Stimulated activated CD8-positive, alpha-beta memory T cell treated with anti-CD3 and anti-CD28 coated beads, Interleukin-7, amount 100 ng/mL, for 1 hour (primary cell): ENCODE measurements around the gene L3MBTL1.

Source experiments
- DNase-seq, 2 donors: peaks; one replicate each; pipeline ENCODE4 v3.0.0-alpha.2; 2020; ENCODE audit warnings: low read depth in 2 of 2

Gene L3MBTL1

DNA sequence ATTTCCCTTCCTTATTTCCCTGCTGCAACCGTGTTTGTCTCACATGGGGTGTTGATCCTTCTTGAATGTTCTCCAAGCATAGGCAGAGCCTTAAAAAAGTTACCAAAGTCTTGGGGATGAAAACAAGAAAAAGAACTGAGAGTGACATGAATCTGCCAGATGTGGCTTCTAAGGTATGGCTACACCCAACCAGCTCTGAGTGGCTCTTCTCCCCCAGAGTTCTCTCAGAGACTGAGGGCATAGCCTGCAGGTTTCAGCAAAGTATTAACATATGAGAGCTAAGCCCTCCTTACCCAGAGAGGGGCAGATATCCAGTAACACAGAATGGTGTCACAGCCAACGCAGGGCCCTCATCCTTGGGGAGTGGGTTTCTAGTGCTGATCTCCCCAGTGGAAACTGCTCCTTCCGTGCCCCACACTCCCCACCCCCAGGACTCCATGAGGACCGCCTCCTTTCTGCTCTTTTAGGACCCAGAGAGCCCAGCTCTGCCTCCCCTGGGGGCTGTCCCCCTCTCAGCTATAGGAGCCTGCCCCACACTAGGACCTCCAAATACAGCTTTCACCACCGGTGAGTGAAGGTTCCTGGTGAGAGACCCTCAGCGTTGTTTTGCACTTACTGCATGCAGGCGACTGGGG, 28.0 kb downstream of the L3MBTL1 start:
- no peak for DNase-seq

DNA sequence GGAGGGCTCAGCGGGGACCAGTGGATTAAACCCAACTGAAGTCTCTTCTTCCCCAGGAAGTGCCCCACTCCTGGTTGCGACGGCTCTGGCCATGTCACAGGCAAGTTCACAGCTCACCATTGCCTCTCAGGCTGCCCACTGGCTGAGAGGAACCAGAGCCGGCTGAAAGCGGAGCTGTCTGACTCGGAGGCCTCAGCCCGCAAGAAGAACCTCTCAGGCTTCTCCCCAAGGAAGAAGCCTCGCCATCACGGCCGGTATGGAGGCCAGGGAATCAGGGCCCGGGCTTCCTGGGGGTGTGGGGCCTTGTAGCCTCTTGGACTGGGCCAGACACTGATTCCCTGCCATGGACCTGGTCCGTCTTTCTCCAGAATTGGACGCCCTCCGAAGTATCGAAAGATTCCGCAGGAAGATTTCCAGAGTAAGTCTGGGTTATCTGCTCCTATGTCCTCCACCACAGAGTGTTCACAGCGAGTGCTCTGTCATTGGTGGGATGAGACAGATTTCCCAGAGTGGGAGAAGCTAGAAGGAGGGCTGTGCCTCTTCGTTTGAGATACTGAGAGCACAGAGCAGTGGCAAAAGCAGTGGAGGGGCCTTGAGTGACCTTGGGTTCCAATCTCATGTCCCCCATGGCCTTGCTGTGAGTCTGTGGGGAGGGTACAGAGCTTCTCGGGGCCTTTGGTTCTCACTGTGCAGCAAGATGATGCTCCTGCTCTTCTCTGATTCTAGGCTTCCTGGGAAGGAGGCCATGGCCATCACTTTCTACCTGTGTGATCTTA, 28.7 kb downstream of the L3MBTL1 start:
- DNase-seq = no peak

DNA sequence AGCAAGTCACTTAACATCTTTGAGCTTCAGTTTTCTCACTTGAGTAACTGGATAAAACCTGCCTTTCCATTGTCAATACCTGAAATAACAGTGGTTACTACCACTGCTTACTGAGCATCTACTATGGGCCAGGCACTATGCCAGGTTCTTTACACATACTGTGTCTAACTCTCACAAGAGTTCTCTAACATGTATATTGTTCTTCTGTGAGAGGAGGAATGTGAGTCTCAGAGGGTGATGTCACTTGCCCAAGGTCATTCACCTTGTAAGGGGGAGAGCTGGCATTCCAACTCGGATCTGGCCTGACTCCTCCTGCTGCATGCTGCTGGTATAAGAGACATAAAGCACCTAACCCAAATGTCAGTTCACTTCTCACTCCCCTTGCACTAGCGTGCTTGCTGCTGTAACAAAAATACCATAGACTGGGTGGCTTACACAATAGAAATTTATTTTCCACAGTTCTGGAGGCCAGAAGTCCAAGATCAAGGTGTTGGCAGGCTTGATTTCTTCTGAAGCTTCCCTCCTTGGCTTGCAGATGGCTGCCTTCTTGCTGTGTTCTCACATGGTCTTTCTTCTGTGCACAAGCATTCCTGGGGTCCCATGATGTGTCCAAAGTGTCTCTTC, 29.4 kb downstream of the L3MBTL1 start:
- no peak for DNase-seq

DNA sequence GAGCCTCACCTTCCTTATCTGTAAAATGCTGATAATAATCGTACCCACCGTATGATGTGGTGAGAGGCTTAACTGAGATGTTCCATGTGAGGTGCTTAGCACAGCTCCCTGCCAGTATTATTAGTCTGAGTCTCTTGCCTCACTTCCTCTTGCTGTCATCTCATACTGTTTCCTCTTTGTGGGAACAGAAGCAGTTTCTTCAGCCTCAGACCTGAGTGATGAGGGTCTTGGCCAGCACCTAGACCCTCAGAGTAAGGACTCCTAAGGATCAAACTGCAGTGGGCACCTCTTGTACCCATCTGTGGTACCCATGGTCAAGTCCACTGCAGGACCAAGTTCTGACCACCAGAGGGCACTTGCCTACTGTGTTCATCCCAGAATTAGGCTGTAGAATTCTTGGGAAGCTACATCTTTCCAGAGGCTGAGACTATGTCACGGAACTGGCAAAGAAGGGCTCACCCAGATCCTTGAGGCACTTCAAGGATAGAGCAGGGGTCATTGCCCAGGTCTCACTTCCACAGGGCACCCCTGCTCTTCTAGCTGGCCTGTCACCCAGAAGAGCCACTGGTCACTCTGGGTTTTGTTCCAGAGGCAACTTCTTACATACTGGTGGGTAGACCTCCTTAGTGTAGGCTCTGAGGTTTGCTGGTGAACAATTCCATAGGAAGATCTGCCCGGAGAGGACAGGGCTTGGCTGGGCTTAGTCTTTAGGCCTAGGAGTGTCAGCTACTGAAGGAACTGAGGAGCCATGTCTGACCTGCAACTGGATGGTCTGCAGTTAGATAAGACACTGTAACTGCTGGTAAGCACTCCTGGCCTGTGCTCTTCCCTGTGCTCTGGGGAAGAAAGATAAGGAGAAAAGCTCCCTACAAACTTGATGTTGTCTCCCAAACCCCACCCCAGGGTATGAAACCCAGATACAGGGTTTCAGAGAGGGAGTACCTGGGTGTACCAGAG, 30.7 kb downstream of the L3MBTL1 start:
- peak in 1 of 2 donors; percentile 24 for DNase-seq

DNA sequence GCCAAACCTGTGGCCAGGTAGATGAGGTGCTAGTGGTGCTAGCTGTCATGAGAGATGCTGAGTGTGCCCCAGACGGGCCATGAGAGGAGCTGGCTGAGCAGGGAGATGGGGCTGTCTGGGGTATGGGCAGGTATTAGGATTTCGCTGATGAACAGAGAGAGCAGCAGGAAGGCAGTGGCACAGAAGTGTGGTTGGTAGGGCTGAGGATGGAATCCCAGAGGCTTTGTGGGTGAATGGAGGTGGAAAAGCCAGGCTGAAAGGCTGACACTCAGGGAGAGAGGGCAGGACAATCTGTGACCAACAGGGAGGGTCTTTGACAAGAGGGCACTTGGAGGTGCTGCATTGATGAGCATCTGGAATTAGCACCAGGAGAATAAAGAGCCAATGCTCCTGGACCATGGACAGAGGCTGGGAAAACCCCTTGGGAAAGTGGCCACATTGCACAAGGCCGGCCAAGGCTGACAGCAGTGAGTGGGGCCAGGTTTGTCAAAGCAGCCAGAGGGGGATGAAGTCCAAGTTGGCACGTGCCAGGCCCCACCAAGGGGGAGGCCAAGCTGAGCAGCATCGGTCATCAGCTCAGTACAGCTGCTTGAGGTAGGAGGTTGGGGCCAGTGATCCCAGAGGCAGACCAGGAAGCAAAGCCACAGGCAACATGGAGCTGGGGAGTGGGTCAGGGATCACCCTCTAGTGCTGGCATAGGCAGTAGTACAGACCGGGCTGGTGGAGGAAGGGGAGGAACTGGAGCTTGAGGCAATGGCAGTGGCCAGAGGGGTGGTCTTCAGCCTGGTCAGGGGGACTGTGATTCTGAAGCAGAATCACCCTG, 31.6 kb downstream of the L3MBTL1 start:
- no peak for DNase-seq

DNA sequence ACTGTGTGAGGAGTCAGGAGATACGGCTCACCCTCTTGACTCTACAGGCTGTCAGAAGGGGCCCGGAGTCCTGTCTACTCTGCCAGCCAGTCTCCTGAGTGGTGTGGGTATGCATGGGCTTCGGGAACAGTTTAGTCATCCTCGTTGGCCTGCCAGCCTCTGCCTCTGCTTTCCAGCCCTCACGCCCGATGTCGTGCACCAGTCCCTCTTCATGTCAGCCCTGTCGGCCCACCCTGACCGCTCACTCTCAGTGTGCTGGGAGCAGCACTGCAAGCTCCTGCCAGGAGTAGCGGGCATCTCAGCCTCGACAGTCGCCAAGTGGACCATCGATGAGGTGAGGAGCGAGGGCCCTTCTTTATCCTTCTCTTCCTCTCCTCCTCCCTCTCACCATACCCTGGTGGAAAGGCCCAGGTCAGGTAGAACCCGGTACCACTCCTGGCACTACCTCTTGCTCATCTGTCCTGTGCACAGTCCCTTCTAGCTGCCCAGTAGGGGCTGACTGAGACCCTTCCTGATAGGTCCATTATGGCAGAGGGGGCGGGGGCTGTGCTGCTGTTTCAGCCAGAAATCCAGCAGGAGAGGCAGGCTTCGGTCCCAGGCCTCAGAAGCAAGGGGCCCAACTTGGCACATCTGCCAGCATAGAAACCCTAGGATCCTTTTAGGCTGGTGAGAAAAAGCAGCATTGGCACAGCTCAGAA, 32.6 kb downstream of the L3MBTL1 start:
- no peak for DNase-seq

DNA sequence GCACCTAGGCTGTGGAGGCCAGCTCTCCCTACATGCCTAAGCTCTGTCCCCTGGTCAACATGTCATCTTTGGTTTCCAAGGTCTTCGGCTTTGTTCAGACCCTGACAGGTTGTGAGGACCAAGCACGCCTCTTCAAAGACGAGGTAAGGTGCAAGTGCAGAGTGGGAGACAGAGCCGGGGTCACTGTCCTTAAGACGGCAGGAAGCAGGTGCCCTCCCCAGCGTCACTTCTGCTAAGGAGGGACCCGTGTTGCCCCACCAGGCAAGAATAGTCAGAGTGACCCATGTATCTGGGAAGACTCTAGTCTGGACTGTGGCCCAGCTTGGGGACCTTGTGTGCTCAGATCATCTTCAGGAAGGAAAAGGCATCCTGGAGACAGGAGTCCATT, 33.2 kb downstream of the L3MBTL1 start:
- DNase-seq = no peak

DNA sequence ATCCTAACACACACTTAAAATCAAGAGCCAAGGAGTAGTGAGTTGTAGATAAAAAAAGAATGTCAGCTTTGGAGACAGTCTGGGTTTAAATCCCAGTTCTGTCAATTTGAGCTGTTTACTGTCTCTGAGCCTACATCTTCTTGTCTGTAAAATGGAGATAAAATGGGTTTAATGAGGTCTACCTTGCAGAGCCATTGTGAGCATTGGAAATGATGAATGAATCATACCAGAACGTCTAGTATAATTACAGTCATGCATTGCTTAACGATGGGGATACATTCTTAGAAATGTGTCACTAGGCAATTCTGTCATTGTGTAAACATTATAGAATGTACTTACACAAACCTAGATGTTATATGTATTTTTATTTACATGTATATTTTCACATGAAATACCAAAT, 33.7 kb downstream of the L3MBTL1 start:
- DNase-seq = no peak

DNA sequence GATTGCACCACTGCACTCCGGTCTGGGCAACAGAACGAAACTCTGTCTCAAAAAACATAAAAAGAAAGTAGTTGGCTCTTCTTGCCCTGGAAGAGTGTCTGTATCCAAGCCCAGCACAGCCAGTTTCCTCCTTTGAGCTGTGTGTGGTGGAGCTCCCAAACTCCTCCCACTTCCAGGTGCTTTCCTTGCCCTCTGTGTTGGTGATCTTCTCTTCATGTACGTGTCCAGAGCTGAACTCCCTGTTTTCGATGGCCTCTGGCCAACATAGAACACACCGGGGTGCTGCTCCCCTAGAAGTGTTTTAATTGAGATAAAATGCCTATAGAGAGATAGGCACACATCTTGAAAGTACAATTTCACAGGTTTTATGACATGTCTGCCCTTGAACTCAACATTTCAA, 34.7 kb downstream of the L3MBTL1 start:
- DNase-seq = no peak

DNA sequence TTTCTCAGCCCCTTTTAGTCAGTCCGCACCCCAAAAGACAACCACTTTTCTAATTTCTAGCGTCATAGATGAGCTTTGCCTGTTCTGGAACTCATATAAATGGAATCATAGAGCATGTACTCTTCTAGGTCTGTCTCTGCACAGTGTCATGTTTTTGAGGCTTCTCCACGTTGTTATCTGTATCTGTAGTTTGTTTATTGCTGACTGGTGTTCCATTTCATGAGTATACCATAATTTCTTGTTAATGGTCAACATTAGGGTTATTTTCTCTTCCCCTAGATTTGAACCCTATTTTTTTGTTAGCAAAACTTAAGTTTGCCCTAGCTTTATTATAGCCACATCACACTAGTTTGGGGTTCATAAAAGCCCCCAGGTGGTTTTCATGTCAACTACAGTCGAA, 35.2 kb downstream of the L3MBTL1 start:
- no peak for DNase-seq

DNA sequence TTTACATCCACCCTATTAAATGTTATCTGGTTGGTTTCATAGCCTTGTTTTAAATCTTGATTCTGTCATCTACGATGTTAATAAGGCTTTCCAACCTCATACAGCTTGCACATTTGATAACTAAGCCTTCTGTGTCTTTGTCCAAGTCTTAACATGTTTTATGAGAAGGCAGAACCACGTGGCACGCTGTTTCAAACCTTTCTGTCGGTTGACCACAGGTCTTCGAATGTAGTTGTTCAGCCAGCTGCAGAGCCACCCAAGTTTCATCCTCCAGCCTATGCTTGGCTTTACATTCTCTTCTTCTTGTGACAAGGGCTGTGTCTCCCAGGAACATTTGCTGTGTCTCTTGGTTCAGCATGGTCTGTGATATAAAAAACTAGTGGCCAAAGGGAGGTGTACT, 35.6 kb downstream of the L3MBTL1 start:
- no peak for DNase-seq

DNA sequence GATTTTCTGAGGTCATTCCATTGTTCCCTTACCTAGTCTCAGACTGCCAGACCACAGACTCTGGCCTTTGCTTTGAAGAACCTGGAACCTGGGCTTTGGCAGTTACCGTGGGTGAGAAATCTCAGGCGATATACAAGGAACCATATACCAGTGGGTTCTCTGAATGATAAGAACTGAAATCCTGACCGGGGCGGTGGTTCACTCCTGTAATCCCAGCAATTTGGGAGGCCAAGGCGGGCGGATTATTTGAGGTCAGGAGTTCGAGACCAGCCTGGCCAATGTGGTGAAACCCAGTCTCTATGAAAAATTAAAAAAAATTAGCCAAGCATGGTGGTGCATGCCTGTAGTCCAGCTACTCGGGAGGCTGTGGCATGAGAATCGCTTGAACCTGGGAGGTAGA, 37.0 kb downstream of the L3MBTL1 start:
- DNase-seq = no peak

DNA sequence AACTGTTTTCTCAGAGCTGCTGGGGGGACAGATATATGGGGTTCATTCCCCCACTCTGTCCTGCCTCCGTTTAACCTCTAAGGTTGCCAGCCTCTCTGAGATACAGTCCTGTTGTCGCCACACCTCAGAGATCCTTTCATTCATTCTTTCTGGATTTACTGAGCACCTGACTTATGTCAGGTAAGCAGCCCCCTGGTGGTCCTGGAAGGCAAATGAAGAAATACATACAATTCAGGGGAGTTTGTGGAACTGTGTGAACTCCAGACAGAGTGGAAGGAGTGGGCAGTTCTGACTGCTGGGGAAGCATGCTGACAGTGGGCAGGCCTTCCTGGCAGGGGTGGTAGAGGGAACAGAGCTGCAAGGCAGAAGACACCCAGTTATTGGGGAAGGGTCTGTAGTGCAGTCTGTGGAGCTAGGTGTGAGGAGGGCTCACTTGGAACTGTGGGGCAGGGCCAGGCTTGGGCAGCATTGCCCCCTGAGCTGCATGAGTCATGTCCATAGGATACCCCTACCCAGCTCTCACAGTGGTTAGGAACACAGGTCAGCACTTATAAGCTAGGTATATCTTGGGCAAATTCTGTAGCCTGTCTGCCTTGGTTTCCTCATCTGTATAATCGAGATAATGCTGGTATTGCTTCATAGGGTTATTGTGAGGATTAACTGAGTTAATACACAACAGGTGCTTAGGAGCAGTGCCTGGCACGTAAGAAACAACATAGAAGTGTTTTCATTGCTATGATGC, 38.5 kb downstream of the L3MBTL1 start:
- DNase-seq = no peak

DNA sequence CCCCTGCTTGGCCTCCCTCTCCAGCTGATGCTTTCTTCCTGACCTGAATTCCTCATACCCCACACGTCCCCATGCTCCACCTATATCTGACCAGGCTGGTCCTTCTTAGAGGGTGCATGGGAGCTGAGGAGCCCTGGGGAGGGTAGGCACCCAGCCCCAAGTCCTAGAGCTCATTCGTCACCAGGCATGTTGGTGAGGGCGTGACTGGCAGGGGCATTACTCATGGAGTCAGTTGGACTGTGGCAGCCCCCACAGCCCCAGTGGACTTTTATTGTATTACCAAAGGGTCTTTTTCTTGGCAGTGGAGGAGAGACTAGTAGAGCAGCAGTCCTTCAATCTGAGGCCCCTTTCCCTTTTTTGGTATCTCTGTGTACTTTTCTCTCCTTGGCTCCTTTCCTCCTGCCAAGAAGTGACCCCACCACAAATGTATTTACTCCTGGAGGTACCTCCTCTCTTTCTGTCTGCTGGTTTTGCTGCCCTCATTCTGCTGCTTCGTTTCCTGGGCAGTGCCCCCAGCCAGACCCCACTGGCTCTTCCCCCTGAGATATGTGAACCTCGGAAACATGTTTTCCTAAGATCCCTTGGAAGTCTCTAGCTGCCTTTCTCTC, 40.9 kb downstream of the L3MBTL1 start:
- no peak for DNase-seq

DNA sequence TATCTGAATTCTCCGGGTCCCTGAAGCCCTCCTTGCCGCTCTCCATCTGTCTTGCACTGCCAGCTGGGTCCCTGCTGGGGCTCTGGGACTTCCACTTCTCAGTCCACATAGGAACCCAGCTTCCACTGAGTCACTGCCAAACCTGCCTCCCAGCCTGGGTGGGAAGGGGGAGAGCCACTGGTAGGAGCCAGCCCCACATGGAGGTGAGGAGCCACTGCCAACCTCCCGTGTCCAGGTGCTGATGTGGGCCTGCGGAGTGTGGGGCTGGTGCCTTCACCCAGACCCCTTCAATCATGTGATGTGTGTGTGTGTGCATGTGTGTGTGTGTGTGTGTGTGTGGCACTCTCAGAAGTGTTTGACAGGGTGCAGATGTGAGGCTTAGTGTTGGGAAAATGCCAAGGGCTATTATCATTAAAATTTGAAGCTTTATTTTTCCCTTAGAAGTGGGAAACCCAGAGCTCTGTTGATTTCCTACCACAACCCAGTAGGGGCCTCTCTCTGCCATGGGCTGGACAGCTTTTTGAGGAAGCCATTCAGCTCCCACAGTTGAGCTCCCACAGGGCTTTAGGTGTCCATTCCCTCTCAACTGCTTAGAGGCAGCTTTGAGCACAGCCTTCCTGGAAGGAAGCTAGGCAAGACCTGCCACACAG, 42.0 kb downstream of the L3MBTL1 start:
- no peak for DNase-seq

DNA sequence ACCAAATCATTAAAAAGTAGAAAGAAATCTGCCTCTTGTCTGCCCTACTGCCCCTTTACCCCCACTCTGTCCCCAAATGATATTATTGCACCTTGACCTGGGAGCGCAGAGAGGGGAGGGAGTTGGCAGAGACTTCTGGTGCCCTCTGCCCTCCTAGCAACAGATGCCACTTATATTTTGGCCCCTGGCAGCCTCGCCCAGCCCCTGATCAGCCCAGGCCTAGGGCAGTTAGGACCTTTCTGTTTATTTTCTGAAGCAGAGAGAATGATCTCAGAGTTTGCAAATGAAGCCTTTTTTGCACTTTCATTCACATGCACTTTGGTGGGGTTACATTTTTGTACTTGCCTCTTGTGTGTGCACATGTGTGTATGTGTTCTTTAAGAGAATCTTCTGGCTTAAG, 43.0 kb downstream of the L3MBTL1 start:
- DNase-seq = no peak

DNA sequence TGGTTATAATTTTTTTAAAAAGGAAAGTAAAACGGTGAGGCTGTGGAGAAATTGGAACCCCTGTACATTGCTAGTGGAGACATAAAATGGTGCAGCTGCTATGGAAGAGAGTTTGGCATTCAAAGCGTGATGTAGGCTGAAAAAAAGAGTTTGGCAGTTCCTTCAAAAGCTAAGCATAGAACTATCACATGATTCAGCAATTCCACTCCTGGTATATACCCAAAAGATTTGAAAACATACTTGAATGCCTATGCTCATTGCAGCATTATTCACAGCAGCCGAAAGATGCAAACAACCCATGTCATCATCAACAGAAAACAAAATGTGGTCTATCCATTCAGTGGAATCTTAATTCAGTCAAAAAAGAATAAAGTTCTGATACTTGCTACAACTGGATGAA, 46.9 kb downstream of the L3MBTL1 start:
- no peak for DNase-seq

DNA sequence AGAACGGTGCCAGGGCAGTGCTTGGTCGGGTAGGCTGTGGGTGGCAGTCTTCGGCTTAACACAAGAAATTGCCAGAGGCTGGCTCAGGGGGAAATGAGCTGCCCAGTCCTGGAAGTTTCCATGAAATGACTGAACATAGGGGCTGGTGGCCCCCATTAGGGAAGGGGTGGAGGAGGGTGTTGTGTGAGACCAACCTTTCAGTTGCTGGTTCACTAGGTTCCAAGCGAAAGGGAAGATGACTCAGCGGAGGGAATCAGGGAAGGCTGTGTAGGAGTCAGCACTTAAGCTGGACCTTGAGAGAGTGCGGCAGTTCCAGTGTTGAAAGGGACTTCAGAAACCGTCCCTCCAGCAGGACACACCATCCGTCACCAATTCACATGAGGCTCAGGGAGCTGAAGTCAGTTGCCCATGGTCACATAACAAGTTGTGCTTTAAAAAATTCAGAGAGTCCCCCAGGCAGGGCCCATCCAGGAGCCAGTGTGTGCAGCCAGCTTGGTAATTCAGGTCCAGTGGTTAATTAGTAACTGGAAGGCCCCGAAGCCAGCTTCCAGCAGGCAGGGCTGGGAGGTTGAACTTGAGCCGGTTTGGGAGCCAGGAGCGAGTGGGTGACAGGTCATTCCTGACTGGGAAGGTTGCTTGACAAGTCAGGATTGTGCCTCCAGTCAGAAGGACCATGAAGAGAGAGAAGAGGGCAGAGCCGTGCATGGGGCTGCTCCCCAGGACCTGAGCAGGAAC, 51.1 kb downstream of the L3MBTL1 start, which contains the start of gene SGK2:
SGK2 (plus strand) TSS at position 616 of the 735 bp plus-strand sequence. CDS start 7,469 bp downstream, outside the sequence.
- no peak for DNase-seq
